ACC112 (cell line): ENCODE measurements around the gene PCNX2.

Source experiments
- H2AFZ ChIP-seq: fragments of 200-600 bp; sonication (generic); one replicate; pipeline ENCODE4 v1.6.0; 2017; ENCODE audit warnings: antibody characterized with exemption, low read length; ENCODE audit not compliant: unreplicated experiment
- H3K27ac ChIP-seq: fragments of 200-600 bp; sonication (generic); 2 replicates; pipeline ENCODE4 v1.5.1; 2014; ENCODE audit warnings: low read depth, mild to moderate bottlenecking, antibody characterized with exemption, low read length, moderate library complexity
- H3K27me3 ChIP-seq: fragments of 200-600 bp; sonication (generic); 2 replicates; pipeline ENCODE4 v1.6.1; 2014; ENCODE audit warnings: mild to moderate bottlenecking, antibody characterized with exemption, low read length, moderate library complexity, mixed read lengths; ENCODE audit not compliant: insufficient read depth
- H3K36me3 ChIP-seq: fragments of 200-600 bp; sonication (generic); 2 replicates; pipeline ENCODE4 v1.6.1; 2016; ENCODE audit warnings: mild to moderate bottlenecking, antibody characterized with exemption, low read length, moderate library complexity, mixed read lengths; ENCODE audit not compliant: insufficient read depth
- H3K4me1 ChIP-seq: fragments of 200-600 bp; sonication (generic); one replicate; pipeline ENCODE4 v1.6.1; 2016; ENCODE audit warnings: low read length, mixed read lengths; ENCODE audit not compliant: insufficient read depth, unreplicated experiment, control insufficient read depth
- H3K4me3 ChIP-seq: fragments of 200-600 bp; sonication (generic); 2 replicates; pipeline ENCODE4 v1.5.1; 2014; ENCODE audit warnings: mild to moderate bottlenecking, low read depth, low read length
- H3K79me2 ChIP-seq: fragments of 200-600 bp; sonication (generic); one replicate; pipeline ENCODE4 v1.6.0; 2016; ENCODE audit warnings: low read length; ENCODE audit not compliant: control insufficient read depth, unreplicated experiment, insufficient read depth

PCNX2 gene

DNA sequence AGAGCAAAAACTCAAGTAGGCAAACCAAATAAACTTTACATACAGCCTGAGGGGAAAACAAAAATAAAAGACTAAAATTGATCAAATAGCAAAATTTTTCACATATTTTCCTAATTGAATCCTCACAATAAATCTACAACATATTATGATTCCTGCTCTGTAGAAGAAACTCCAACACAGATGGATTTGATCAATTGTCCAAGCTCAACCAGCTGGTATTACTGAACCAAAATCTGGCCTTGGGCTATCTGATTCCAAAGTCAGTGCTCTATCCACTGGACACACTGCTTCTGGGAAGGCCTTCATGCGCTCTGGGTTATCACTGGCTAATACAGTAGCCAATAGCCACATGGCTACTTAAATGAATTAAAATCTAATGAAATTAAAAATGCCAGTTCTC, 39.3 kb downstream of the PCNX2 start:
- Histone ChIP-seq H3K4me1 (peaks cover under 1% of the 10 kb centered on the region), H3K79me2 (no peaks in the 10 kb centered on the region), H3K36me3 (peaks cover 27% of the 10 kb centered on the region), H3K4me3 (no peak overlapping the region), H3K27ac (no peak overlapping the region), H3K27me3 (no peaks in the 10 kb centered on the region), H2AFZ (no peak overlapping the region)

DNA sequence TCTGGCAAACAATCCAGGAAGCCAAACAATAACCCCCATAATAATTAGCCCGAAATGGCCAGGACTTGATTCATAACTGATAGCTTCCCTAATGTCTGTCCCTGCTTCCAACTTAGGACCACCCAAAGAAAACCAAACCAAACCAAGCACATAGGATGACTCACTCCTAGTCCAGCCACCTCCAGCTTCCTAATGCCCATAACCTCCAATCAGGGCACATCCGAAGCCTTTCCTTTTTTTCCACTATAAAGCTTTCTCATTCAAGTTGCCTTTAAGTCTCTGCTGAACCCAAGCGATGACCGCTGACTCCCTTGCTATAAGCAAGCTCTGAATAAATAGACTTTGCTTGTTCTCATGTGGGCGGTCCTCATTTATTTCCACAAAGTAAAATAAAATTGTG, 40.4 kb downstream of the PCNX2 start:
- Histone ChIP-seq H3K36me3 (peaks cover 36% of the 10 kb centered on the region), H2AFZ (no peak overlapping the region), H3K4me1 (no peaks in the 10 kb centered on the region), H3K27ac (no peak overlapping the region), H3K4me3 (no peak overlapping the region), H3K27me3 (no peaks in the 10 kb centered on the region), H3K79me2 (no peaks in the 10 kb centered on the region)

DNA sequence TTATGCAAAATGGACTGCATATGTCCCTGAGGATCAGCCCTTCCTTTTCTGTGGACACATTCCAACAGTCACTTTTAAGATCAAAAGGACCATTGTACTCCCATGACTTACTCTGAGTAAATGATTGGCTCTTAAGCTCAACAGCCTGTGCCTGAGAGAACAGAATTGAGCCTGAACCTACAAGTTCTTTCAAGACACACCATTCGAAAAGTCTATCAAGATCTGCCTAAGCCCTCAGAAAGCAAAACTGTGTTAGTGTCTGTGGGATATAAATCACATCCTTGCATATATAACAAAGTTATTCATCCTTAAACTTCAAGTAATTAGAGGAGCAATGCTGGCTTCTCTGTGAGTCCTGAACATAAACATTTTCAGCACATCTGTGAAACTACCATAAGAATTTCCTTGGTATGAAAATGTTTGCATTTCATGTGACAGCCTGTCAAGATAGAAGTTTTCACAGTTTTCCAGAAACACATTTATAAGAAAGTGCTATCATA, 41.6 kb downstream of the PCNX2 start:
- Histone ChIP-seq H3K27me3 (no peaks in the 10 kb centered on the region), H3K27ac (no peak overlapping the region), H2AFZ (no peak overlapping the region), H3K79me2 (no peaks in the 10 kb centered on the region), H3K36me3 (peaks cover 37% of the 10 kb centered on the region), H3K4me1 (no peaks in the 10 kb centered on the region), H3K4me3 (no peak overlapping the region)

DNA sequence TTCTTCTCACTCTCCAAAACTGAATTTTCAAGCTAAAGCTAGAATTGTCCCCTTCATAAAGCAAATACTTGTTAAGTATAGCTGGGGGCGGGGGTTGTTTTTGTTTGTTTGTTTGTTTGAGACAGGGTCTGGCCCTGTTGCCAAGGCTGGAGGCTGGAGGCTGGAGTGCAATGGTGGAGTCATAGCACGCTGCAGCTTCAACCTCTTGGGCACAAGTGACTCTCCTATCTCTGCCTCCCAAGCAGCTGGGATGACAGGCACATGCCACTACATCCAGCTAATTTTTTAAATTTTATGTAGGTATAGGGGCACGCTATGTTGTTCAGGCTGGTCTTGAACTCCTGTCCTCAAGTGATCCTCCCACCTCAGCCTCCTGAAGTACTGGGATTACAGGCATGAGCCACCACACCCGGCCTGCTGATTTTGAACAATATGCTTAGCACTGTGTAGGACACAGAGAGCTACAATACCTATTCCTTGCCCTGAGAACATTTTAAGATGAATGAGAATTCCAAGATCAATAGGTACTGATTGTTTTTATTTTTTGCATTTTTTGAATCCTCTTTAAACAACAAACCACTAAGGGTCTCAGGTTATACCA, 42.2 kb downstream of the PCNX2 start:
- no peaks in the 10 kb centered on the region for H3K4me1 ChIP-seq
- H3K27ac ChIP-seq = no peak overlapping the region
- H3K79me2 ChIP-seq = no peaks in the 10 kb centered on the region
- H3K4me3 ChIP-seq = no peak overlapping the region
- no peaks in the 10 kb centered on the region for H3K27me3 ChIP-seq
- no peak overlapping the region for H2AFZ ChIP-seq
- peaks cover 33% of the 10 kb centered on the region for H3K36me3 ChIP-seq

DNA sequence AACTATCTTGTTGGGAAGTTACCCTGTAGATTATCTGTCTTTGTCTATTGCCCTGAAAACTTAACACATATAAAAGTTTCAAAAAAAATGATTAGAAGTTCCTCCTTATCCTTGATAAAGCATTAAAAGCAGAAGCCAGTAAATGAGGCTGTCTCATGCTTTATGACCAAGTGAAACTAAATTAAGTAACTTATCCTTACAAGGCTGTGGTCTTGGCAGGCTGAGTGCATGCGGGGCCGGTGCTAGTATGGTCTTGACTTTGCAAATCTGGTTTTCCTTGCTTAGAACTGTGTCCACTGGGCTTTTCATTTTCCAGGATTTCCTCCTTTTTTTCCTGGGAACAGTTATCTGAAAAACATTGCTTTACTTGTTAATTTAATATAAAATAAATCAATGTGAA, 43.1 kb downstream of the PCNX2 start:
- Histone ChIP-seq H3K4me3 (no peak overlapping the region), H3K27me3 (no peaks in the 10 kb centered on the region), H2AFZ (no peak overlapping the region), H3K36me3 (peaks cover 24% of the 10 kb centered on the region), H3K27ac (no peak overlapping the region), H3K4me1 (no peaks in the 10 kb centered on the region), H3K79me2 (no peaks in the 10 kb centered on the region)

DNA sequence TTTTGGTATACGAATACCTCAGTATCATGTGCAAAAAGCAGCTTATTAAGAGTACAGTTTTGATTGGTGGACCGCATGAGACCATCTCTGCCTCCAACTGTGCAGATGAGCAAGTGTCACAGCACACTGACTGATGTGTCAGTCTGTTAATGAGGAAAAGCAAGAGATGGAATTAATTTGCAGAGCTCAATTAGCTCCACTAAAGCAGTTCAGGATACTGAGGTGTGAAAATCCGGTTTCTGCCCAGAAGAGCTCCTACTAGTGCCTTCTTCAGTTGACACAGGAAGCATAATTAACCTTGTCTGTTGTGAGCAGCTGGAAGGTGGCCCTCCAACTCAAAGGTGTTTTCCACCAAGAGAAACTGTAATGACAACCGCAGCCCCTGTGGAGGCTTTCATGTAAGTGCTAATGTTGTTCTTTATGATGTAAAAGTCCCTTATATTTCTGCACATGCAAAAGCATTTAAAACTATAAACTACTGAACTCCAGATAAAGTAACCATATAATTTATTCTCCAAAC, 44.3 kb downstream of the PCNX2 start:
- Histone ChIP-seq H3K27me3 (no peaks in the 10 kb centered on the region), H3K4me1 (no peaks in the 10 kb centered on the region), H3K36me3 (peaks cover 22% of the 10 kb centered on the region), H2AFZ (no peak overlapping the region), H3K4me3 (no peak overlapping the region), H3K27ac (no peak overlapping the region), H3K79me2 (no peaks in the 10 kb centered on the region)

DNA sequence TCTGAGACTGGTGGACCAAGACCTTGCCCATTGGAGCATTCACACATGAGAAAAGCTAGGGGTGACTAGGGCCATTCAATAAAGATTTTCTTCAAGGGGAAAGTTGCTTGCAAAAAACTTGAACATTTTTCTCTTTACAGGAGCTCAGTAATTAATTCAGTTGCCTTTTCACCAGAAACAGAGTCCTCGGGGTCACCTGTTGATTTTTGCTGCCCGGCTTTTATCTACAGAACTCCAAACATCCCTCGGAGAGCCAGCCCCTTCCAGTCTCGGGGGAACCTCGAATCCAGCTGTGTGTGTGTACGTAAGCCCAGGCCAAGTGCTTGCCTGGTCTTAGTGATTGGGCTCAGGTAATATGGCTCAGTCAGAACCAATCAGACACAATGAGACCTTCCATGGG, 47.5 kb downstream of the PCNX2 start:
- no peaks in the 10 kb centered on the region for H3K79me2 ChIP-seq
- H3K27me3 ChIP-seq = no peaks in the 10 kb centered on the region
- no peak overlapping the region for H2AFZ ChIP-seq
- H3K36me3 ChIP-seq = peaks cover 22% of the 10 kb centered on the region
- H3K4me3 ChIP-seq = no peak overlapping the region
- H3K4me1 ChIP-seq = no peaks in the 10 kb centered on the region
- no peak overlapping the region for H3K27ac ChIP-seq

DNA sequence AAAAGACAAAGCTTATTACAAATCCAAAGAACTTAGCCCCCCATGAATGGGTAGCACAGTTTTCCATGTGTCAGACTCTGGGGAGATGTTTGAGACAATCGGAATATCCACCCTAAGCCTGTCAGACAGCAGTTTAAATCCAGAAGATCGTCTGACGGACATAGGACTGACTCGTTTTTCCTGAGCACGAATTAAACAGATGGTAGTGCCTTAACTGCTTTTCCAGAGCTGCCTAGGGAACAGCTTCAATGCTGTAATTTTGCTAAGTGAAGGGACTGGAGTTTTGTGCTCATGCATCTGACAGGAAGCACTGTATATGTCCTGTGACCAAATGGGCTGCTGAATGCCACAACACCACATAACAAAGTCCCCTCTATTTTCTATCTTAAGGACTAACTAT, 48.6 kb downstream of the PCNX2 start:
- Histone ChIP-seq H3K4me3 (no peak overlapping the region), H3K36me3 (peaks cover 21% of the 10 kb centered on the region), H3K27me3 (no peaks in the 10 kb centered on the region), H3K4me1 (no peaks in the 10 kb centered on the region), H2AFZ (no peak overlapping the region), H3K79me2 (no peaks in the 10 kb centered on the region), H3K27ac (no peak overlapping the region)

DNA sequence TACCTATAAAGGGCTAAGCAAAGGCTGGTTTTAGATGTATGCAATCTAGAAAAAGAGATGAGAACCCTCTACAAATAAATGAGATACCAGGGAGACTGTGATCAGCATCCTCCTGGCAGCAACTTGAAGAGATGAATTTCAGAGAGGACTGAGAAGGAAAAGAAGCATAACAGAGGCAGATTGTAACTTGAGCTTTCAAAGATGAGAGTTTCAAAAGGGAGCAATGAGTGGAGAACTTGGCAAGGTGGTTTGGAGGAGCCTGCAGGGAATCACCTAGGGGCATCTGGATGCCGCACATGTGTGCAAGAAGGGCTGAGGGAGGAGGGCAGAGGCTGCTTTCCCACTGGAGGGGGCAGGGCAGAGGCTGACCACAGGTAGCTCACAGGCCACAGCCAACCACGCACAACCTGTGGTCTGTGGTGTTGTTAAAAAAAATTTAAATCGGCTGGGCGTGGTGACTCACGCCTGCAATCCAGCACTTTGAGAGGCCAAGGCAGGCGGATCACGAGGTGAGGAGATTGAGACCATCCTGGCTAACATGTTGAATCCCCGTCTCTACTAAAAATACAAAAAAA, 50.2 kb downstream of the PCNX2 start:
- Histone ChIP-seq H3K27ac (no peak overlapping the region), H3K36me3 (peaks cover 6% of the 10 kb centered on the region; the same call in 1 of the 2 replicates)

DNA sequence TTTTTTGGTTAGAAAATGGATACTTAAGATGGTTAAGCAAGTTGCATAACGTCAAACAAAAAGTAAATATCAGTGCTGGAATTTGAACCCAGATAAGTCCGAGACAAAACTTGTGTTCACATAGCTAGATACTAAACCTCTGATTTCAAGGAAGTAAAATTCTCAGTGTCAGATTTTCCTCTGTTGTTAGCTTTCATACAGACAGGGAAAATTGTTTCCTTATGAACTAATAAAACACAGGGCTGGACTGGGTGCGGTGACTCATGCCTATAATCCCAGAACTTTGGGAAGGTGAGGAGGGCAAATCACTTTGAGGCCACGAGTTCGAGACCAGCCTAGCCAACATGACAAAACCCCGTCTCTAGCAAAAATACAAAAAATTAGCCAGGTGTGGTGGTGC, 51.3 kb downstream of the PCNX2 start:
- Histone ChIP-seq H3K79me2 (no peaks in the 10 kb centered on the region), H3K4me3 (no peak overlapping the region), H3K27me3 (no peaks in the 10 kb centered on the region), H3K36me3 (0 out of 2 replicates have a peak, but pooled peaks cover 2% of the 10 kb centered on the region), H3K27ac (no peak overlapping the region), H3K4me1 (peaks cover 11% of the 10 kb centered on the region), H2AFZ (no peak overlapping the region)

More for the DNA sequence above, 50.2 kb downstream of the PCNX2 start:
- Histone ChIP-seq H3K79me2 (no peaks in the 10 kb centered on the region), H3K4me3 (no peak overlapping the region), H3K27me3 (no peaks in the 10 kb centered on the region), H3K4me1 (peaks cover 11% of the 10 kb centered on the region), H2AFZ (no peak overlapping the region)

DNA sequence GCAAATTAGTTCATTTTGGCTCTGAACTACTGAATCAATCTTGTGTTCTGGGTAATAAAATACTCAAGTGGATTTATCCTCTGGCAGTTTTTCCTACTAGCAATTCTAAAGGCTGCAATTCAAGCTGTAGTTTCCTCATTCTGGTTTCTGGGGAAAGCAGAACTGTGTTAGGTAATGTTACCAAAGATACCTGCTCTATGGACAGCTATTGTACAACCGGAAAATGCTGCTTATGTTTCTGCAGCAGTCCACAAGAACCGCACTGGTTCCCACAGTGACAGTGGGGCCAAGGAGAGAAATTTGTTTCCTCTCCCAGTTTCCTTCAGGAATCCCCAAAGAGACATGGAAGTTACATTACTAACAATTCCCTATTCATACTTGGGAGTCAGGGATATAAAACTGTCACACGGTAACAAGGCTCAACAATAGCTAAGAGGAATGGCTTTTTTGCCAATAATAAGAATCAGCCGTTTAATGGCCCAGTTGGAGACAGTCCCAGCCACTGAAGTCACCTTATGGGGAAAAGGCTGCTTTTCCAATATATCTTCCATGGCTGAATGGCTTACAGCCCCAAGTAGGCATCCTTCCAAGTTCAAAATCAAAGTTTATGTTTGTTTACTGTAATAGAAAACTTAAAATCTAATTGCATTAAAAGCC, 52.6 kb downstream of the PCNX2 start:
- Histone ChIP-seq H3K27me3 (no peaks in the 10 kb centered on the region), H3K79me2 (no peaks in the 10 kb centered on the region), H2AFZ (no peak overlapping the region), H3K4me3 (no peak overlapping the region), H3K36me3 (no peaks in the 10 kb centered on the region), H3K4me1 (peaks cover 11% of the 10 kb centered on the region), H3K27ac (no peak overlapping the region)
